ENCODE data around the gene JAM3. TPM values are rescaled to one million over a fixed set of nuclear protein-coding genes. Genes with fewer than 3 reads are reported as not detected.

Gene JAM3
- total and polyA plus RNA-seq, 2 of the 4 experiments (the other 2 are of a cell fraction) = 38.0 to 71.5 TPM

- no peaks in the 10 kb centered on the region for H3K27me3 ChIP-seq (ENCODE audit: control insufficient read depth, insufficient read depth, low read length)
- WGBS, 2 experiments (ENCODE audit: extremely low coverage in 2 of 2, insufficient read length in 1 of 2) = no CpG with 5 or more reads among the region's 1 CpG
- H3K4me2 ChIP-seq (ENCODE audit: low read depth, low read length) = no peak overlapping the region
- intact Hi-C loops (cut with micrococcal nuclease) (loop anchor here (5.0 kb wide), 1 partner anchor 34 kb away; no protein-coding TSS in a partner anchor), dilution Hi-C loops (cut with HindIII; ENCODE audit: low sequenced_read_pairs, unreplicated experiment) (no loop called here), in situ Hi-C loops (cut with MboI; ENCODE audit: low sequenced_read_pairs) (no loop called here)
- no peak overlapping the region for H2BK15ac ChIP-seq (ENCODE audit: low read depth, low read length)
- no peak overlapping the region for H3K56ac ChIP-seq (ENCODE audit: extremely low read depth, insufficient read depth, low read length)
- no peak overlapping the region for H4K5ac ChIP-seq (ENCODE audit: low read depth, low read length)
- no peak overlapping the region for H3K23ac ChIP-seq (ENCODE audit: low read depth, low read length)
- peaks cover 11% of the 10 kb centered on the region for H3K4me1 ChIP-seq (ENCODE audit: control insufficient read depth, insufficient read depth, low read length)
- no peaks in the 10 kb centered on the region for H3K9me3 ChIP-seq (ENCODE audit: control insufficient read depth, insufficient read depth, low read length)
- no peak overlapping the region for H2BK20ac ChIP-seq (ENCODE audit: low read depth, low read length)
- no peak overlapping the region for H2BK5ac ChIP-seq (ENCODE audit: low read depth, low read length, poor library complexity, severe bottlenecking)
- CTCF ChIA-PET = no interaction called here
- no peak overlapping the region for H4K8ac ChIP-seq (ENCODE audit: low read depth in 2 of 2, low read length in 2 of 2)
- no peak overlapping the region for H2AFZ ChIP-seq (replicated peaks; ENCODE audit: low read length, poor library complexity)
- no peak overlapping the region for H3K18ac ChIP-seq (ENCODE audit: low read depth, low read length)
- no peak overlapping the region for H3K14ac ChIP-seq (replicated peaks; ENCODE audit: low read depth, low read length)
- no TSS peak for BruUV-seq (replicated peaks)
- H3K9ac ChIP-seq (ENCODE audit: low read depth, low read length) = no peak overlapping the region
- ATAC-seq (ENCODE audit: low read depth) (no peak), DNase-seq (no peak)
- no peaks in the 10 kb centered on the region for H3K36me3 ChIP-seq (ENCODE audit: control insufficient read depth, insufficient read depth, low read length)
- peaks cover 5% of the 10 kb centered on the region for H3K9me1 ChIP-seq (ENCODE audit: insufficient read depth, low read length)
- H3K4ac ChIP-seq (ENCODE audit: low read depth, low read length) = no peak overlapping the region
- no peak overlapping the region for H3K27ac ChIP-seq (ENCODE audit: insufficient read depth, low read length)
- H3K4me3 ChIP-seq (ENCODE audit: insufficient read depth, low read depth, low read length) = no peak overlapping the region
- no peak overlapping the region for H2AK9ac ChIP-seq (replicated peaks; ENCODE audit: low read depth, low read length, poor library complexity)
- no peak overlapping the region for H2AK5ac ChIP-seq (ENCODE audit: low read depth, low read length)
- TF ChIP-seq SMC3 (IDR thresholded peaks at IDR 0.05; ENCODE audit: low read depth, low read length) (no peak), MAFK (IDR thresholded peaks at IDR 0.05; ENCODE audit: low read depth, low read length) (peak; percentile 75), MAZ (IDR thresholded peaks at IDR 0.05; ENCODE audit: borderline replicate concordance, low read depth, low read length) (no peak)
- POLR2A ChIA-PET (ENCODE audit: unreplicated experiment) = no interaction called here
- peaks cover 17 to 30% of the 10 kb centered on the region in 2 experiments; a peak in 3 of 4 replicates for H3K79me1 ChIP-seq (ENCODE audit: low read depth in 1 of 2, low read length in 2 of 2)
- H4K91ac ChIP-seq (ENCODE audit: insufficient read depth, low read depth, low read length) = no peak overlapping the region
- no peak overlapping the region for H2BK120ac ChIP-seq (ENCODE audit: low read depth, low read length)
- H4K20me1 ChIP-seq (ENCODE audit: insufficient read depth, low read length) = peaks cover 5% of the 10 kb centered on the region; the same call in 1 of the 2 replicates
Measured at GRCh38 chr11:134116210-134116609, 47.3 kb downstream of the JAM3 start.
